22Rv1 (cell line): ENCODE results near the gene C14orf119.

Source experiments
- ZFX ChIP-seq: fragments of 450-650 bp; IDR thresholded peaks from 2 replicates; pipeline ENCODE4 v1.6.1; 2017; ENCODE audit warnings: antibody characterized with exemption, borderline replicate concordance
- TF ChIP-seq, protein P1 (sequence below): fragments of 450-650 bp; IDR thresholded peaks from 2 replicates; pipeline ENCODE4 v1.5.1; 2017; ENCODE audit warnings: mild to moderate bottlenecking

DNA sequence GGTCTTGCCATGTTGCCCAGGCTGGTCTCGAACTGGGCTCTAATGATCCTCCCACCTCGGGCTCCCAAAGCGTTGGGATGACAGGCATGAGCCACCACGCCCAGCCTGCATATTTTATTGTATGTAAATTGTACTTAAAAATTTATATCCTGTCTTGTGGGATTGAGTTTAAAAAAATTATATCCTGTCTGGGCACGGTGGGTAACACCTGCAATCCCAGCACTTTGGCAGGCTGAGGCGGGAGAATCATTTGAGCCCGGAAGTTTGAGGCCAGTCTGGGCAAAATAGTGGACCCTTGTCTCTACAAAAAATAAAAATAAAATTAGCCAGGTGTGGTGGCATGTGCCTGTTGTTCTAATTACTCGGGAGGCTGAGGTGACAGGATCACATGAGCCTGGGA, 37.7 kb downstream of the C14orf119 start:
- TF ChIP-seq, protein P1, sequence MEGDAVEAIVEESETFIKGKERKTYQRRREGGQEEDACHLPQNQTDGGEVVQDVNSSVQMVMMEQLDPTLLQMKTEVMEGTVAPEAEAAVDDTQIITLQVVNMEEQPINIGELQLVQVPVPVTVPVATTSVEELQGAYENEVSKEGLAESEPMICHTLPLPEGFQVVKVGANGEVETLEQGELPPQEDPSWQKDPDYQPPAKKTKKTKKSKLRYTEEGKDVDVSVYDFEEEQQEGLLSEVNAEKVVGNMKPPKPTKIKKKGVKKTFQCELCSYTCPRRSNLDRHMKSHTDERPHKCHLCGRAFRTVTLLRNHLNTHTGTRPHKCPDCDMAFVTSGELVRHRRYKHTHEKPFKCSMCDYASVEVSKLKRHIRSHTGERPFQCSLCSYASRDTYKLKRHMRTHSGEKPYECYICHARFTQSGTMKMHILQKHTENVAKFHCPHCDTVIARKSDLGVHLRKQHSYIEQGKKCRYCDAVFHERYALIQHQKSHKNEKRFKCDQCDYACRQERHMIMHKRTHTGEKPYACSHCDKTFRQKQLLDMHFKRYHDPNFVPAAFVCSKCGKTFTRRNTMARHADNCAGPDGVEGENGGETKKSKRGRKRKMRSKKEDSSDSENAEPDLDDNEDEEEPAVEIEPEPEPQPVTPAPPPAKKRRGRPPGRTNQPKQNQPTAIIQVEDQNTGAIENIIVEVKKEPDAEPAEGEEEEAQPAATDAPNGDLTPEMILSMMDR = no peak
- TF ChIP-seq ZFX = no peak
